ENCODE data around the gene TBC1D10B. TPM values are rescaled to one million over a fixed set of nuclear protein-coding genes. Genes with fewer than 3 reads are reported as not detected.
A peak's percentile ranks its signal among the peaks of the same experiment; 100 is the strongest.

TBC1D10B gene
- total and polyA plus RNA-seq, 2 of the 8 experiments (the other 6 are each of a cell fraction or from before 2014, with no cell fraction given): 15.4 to 28.6 TPM

- no peak overlapping the region for H3K4me3 ChIP-seq (ENCODE audit: extremely low read depth in 1 of 4, insufficient read depth in 2 of 4, low read depth in 3 of 4, low read length in 4 of 4)
- H2BK5ac ChIP-seq (ENCODE audit: low read depth, low read length): no peak overlapping the region
- H3K9ac ChIP-seq (replicated peaks in 1 of 4; ENCODE audit: extremely low read depth in 1 of 4, low read depth in 3 of 4, low read length in 3 of 4): no peak overlapping the region
- H3K9me3 ChIP-seq (ENCODE audit: insufficient read depth in 2 of 2, low read depth in 1 of 2, low read length in 1 of 2): no peaks in the 10 kb centered on the region
- H2AFZ ChIP-seq (ENCODE audit: low read length): no peak overlapping the region
- peak; percentile 44; the same call in 1 of the 2 replicates for TF ChIP-seq JUND (IDR thresholded peaks at IDR 0.05; ENCODE audit: low read length)
- TF ChIP-seq GTF2F1 (IDR thresholded peaks at IDR 0.05; ENCODE audit: borderline replicate concordance, low read depth, low read length): no peak
- no peak for TF ChIP-seq ASH2L (IDR thresholded peaks at IDR 0.05; ENCODE audit: low read length)
- H3K27me3 ChIP-seq (replicated peaks in 1 of 4; ENCODE audit: control insufficient read depth in 3 of 4, extremely low read depth in 1 of 4, insufficient read depth in 3 of 4, low read length in 3 of 4): no peaks in the 10 kb centered on the region
- H3K36me3 ChIP-seq (ENCODE audit: control insufficient read depth in 2 of 4, insufficient read depth in 4 of 4, low read length in 3 of 4): no peaks in the 10 kb centered on the region
- H3K4ac ChIP-seq (replicated peaks; ENCODE audit: insufficient read length, low read depth, low read length): no peak overlapping the region
- no peaks in the 10 kb centered on the region for H4K20me1 ChIP-seq (replicated peaks in 1 of 2; ENCODE audit: control insufficient read depth in 1 of 2, insufficient read depth in 2 of 2, low read length in 2 of 2)
- H3K27ac ChIP-seq (ENCODE audit: low read depth, low read length): no peak overlapping the region
- no peak for DNase-seq (ENCODE audit: low read depth in 1 of 2, low spot score in 2 of 2)
- H3K79me1 ChIP-seq (ENCODE audit: low read depth, low read length): no peaks in the 10 kb centered on the region
- no peak overlapping the region for H2AK5ac ChIP-seq (ENCODE audit: low read depth, low read length)
- POLR2A ChIA-PET (ENCODE audit: partially characterized antibody): interaction anchor here (1.1 to 13.6 kb wide), 3 partner anchors 15 to 26 kb away, joined by 3 to 151 read pairs (median 3); partner anchors contain the start of genes ZNF48 and ZNF771
- no peak overlapping the region for H3K23ac ChIP-seq (ENCODE audit: insufficient read length)
- no peak overlapping the region for H3K18ac ChIP-seq (ENCODE audit: extremely low read depth, low read length)
- no peak overlapping the region for H4K8ac ChIP-seq (ENCODE audit: extremely low read depth, insufficient read depth, low read length)
- H2BK12ac ChIP-seq (ENCODE audit: low read depth, low read length): no peak overlapping the region
- H4K5ac ChIP-seq (ENCODE audit: insufficient read length, low read depth, low read length): no peak overlapping the region
- H3K4me2 ChIP-seq (ENCODE audit: insufficient read depth in 1 of 2, low read depth in 2 of 2, low read length in 2 of 2): no peak overlapping the region
- peaks cover 10% of the 10 kb centered on the region for H3K23me2 ChIP-seq (ENCODE audit: low read depth, low read length)
- no peak overlapping the region for H2BK20ac ChIP-seq (ENCODE audit: low read length)
- no peaks in the 10 kb centered on the region for H3K79me2 ChIP-seq (ENCODE audit: control insufficient read depth in 1 of 2, insufficient read depth in 2 of 2, low read length in 2 of 2)
- no peak overlapping the region for H2BK120ac ChIP-seq (replicated peaks; ENCODE audit: low read depth, low read length)
- H3K14ac ChIP-seq (ENCODE audit: insufficient read length): no peak overlapping the region
- 89% methylated on average over 13 of the region's 13 CpGs; no CpG with 5 or more reads in 1 of the 2 experiments for WGBS, 2 experiments (ENCODE audit: extremely low coverage in 1 of 2, insufficient coverage in 1 of 2, insufficient read length in 1 of 2, insufficient replicate concordance in 2 of 2, low coverage in 1 of 2, low lambda C conversion rate in 2 of 2, missing lambda C conversion rate in 1 of 2)
- FAIRE-seq: no peak
- CTCF ChIA-PET (ENCODE audit: partially characterized antibody): interaction anchor here (0.7 to 2.5 kb wide), 5 partner anchors 11 to 113 kb away, joined by 3 to 9 read pairs (median 3); no protein-coding TSS in a partner anchor
- no peak overlapping the region for H4K91ac ChIP-seq (replicated peaks; ENCODE audit: insufficient read length, low read length)
- H3K4me1 ChIP-seq (replicated peaks in 1 of 4; ENCODE audit: control insufficient read depth in 3 of 4, insufficient read depth in 4 of 4, low read length in 3 of 4): peaks cover 0 to 6% (median 5%) of the 10 kb centered on the region in 4 experiments; a peak in 5 of 7 replicates
- H2BK15ac ChIP-seq (ENCODE audit: low read length): no peak overlapping the region
- H3K56ac ChIP-seq (replicated peaks; ENCODE audit: insufficient read length, low read depth, low read length): no peak overlapping the region
Observed at GRCh38 chr16:30381291-30382041, 11.2 kb upstream of the TBC1D10B start.
